Cardiac fibroblast (primary cell): ENCODE data around the gene ST8SIA5.

ENCODE experiments used
- DNase-seq, 2 donors: peaks; one replicate each; pipeline versions ENCODE4 v3.0.0 to v3.0.0-alpha.2; 2010; ENCODE audit warnings: low read depth in 2 of 2
- H3K4me3 ChIP-seq, 2 donors: replicated peaks in 1 of 2; 1 replicate in 1 of 2; 2 replicates in 1 of 2; pipeline ENCODE4 v1.5.1; 2011; ENCODE audit warnings: low read depth in 2 of 2, low read length in 2 of 2, mild to moderate bottlenecking in 2 of 2, moderate library complexity in 1 of 2
- TF ChIP-seq, protein P1 (sequence below): IDR thresholded peaks from one replicate; pipeline ENCODE4 v1.5.1; 2011; ENCODE audit warnings: low read depth, mild to moderate bottlenecking, low read length, inconsistent platforms

Gene ST8SIA5

DNA sequence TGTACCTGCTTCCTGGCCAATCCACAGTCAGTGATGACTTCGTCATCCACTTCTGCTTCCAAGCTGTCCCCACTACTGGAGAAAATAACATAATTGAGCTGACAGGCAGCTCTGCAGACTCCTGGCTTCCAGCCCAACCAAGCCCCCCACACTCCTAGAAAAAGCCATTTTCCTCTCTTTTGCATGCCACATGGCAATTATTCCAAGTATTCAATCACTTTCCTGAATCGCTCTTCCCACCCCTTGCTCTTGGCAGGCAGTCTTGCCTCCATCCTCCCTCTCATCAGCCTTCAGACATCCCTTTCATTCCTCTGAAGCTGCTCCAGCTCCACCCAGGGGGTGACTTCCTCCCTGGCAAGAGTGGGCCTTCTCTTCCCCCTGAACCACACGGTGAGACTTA lies 14.3 kb upstream of the ST8SIA5 start:
- H3K4me3 ChIP-seq: no peak overlapping the region
- TF ChIP-seq, protein P1, sequence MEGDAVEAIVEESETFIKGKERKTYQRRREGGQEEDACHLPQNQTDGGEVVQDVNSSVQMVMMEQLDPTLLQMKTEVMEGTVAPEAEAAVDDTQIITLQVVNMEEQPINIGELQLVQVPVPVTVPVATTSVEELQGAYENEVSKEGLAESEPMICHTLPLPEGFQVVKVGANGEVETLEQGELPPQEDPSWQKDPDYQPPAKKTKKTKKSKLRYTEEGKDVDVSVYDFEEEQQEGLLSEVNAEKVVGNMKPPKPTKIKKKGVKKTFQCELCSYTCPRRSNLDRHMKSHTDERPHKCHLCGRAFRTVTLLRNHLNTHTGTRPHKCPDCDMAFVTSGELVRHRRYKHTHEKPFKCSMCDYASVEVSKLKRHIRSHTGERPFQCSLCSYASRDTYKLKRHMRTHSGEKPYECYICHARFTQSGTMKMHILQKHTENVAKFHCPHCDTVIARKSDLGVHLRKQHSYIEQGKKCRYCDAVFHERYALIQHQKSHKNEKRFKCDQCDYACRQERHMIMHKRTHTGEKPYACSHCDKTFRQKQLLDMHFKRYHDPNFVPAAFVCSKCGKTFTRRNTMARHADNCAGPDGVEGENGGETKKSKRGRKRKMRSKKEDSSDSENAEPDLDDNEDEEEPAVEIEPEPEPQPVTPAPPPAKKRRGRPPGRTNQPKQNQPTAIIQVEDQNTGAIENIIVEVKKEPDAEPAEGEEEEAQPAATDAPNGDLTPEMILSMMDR: no peak
- DNase-seq: no peak

DNA sequence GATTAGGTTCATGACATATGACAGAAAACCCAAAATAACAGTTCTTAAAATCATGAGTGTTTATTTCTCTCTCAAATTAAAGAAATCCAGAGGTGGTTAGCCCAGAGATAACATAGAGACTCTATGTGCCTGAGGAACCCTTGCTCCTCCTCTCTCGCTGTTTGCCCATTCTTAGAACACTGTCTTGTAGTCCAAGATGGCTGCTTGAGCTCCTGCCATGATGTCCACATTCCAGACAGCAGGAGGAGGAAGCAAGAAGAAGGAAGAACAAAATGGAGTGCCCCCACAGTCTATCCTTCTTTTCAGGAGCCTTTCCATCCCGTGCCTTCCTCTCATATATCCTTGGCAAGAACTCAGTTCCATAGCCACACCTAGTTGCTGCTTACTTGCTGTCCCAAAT lies 13.9 kb upstream of the ST8SIA5 start:
- no peak for DNase-seq
- TF ChIP-seq, protein P1: no peak
- no peak overlapping the region for H3K4me3 ChIP-seq

DNA sequence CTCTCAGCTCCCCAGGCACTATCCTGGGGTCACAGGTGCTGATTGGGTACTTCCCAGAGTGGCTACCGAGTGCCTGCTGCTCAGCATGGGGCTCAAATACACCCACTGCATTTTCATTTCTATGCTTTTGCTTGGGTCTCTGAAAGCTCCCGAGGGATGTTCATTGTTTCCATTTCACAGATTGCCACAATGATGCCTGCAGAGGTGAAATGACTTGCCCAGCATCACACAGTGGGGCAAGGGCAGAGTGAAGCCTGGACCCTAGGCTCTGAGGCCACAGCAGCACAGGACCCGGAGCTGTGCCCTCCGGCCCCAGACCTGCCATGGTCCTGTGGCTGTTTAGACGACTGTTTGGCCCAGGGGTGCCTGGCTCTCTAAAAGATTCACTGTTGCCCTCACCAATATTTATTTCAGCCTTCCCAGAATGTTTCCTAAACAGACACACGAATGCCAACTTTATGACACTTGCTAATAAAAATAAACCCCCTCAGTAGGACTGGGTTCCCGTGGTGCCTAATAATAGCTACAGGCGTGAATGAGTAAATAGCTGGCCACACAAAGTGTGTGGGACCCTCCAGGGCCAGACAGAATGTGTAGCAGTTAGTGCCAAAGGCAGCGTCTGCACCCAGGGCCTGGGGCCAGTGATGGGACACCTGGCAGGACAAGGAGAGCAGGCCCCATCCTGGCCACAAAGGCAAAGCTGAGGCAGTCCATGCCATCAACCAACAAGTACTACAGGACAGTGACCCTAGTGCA lies 11.5 kb upstream of the ST8SIA5 start:
- TF ChIP-seq, protein P1: no peak
- DNase-seq: no peak
- no peak overlapping the region for H3K4me3 ChIP-seq

DNA sequence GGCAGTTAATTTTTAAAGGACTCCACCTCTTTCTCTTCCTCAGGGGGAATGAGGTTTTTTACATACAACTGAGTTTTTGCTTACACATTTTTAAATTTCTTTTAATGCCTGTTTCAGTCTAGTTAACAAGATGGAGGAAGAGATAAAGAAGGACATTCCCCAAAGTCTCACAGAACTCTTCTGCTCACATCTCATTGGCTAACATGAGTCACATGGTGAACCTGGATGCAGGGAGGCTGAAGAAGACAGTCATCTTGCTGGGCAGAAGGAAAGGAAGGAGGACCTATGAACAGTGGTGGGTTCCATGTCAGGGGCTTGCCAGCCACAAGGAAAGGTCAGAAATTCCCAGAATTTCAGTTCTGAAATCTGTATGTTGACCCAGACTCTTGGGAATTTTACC lies 10.4 kb upstream of the ST8SIA5 start:
- H3K4me3 ChIP-seq: no peak overlapping the region
- no peak for DNase-seq
- TF ChIP-seq, protein P1: no peak

DNA sequence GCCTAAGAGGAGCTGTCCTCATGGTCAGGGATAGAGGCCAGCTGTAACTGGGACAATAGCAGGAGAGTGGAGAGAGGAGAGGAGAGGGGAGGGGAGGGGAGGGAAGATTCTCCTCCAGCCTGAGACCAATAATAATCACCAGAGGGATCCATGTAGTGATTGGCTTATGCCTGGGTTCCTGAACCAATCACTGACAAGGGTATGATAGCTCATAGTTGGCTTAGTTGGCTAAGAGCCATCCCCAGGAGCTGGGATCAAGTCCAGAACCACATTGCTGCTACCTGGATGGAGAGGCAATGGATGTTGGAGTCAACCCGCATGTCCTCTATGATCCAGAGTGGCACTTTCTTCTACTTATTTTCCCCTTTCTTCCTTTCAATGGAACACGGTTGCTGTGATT lies 7.7 kb upstream of the ST8SIA5 start:
- TF ChIP-seq, protein P1: no peak
- H3K4me3 ChIP-seq: no peak overlapping the region
- DNase-seq: no peak

DNA sequence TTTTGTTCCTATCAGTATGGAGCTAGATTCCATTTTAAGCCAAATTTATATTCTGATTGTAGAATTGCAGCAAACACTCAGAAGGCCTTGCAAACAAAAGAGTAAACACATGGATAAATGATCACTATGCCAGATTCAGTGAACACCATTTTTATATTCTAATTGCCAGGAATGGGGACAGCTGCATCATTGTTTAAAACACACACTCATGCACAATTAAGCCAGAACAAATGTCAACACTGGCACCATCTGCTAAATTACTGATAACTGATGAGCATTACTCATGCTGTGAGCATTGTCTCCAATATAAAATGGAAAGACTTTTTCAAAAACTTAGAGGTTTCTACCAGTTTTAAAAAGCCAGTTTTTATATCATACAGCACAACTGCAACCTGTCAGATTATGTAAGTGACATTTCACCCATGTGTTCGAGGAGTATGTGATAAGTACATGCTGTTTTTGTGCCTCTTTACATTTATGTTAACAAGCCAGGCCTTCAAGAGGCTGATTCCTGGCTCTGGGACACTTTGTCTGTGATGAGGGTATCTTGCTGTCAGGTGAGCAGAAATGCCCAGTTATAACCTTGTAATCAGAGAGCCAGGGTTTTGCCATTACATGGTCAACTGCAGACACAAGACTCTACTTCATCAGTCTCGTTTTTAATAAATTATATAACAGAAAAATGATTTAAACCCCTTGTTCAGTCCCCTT lies 4.4 kb upstream of the ST8SIA5 start:
- no peak overlapping the region for H3K4me3 ChIP-seq
- TF ChIP-seq, protein P1: no peak
- no peak for DNase-seq
